Thoracic aorta (tissue), 2 donors: ENCODE results near the gene FNDC11. TPM values are rescaled to one million over a fixed set of nuclear protein-coding genes. Genes with fewer than 3 reads are reported as not detected.

Source experiments
- ATAC-seq: fragments of 150-250 bp; one replicate; pipeline ENCODE4 v1.8.0; 2017; ENCODE audit warnings: low read depth; ENCODE audit not compliant: insufficient number of reproducible peaks, low FRiP score
- DNase-seq: peaks from one replicate; pipeline ENCODE4 v3.0.0-alpha.2; 2020; ENCODE audit warnings: low spot score
- H3K27ac ChIP-seq, 2 donors: fragments of 200-600 bp; sonication (generic); 1 replicate in 1 of 2; 2 replicates in 1 of 2; pipeline ENCODE4 v1.5.1; 2016; ENCODE audit warnings: mild to moderate bottlenecking in 2 of 2, moderate library complexity in 2 of 2
- H3K27me3 ChIP-seq: fragments of 200-600 bp; sonication (generic); replicated peaks from 2 replicates; pipeline ENCODE4 v1.6.0; 2016; ENCODE audit warnings: mild to moderate bottlenecking; ENCODE audit not compliant: insufficient read depth
- H3K36me3 ChIP-seq: fragments of 200-600 bp; sonication (generic); one replicate; pipeline ENCODE4 v1.5.1; 2016
- H3K4me1 ChIP-seq, 2 donors: fragments of 200-600 bp; sonication (generic); 1 replicate in 1 of 2; 2 replicates in 1 of 2; pipeline versions ENCODE4 v1.5.1 to v1.6.0; 2016; ENCODE audit warnings: low read depth in 2 of 2, mild to moderate bottlenecking in 1 of 2; ENCODE audit not compliant: control insufficient read depth in 1 of 2
- H3K4me3 ChIP-seq: fragments of 200-600 bp; sonication (generic); 2 replicates; pipeline ENCODE4 v1.5.1; 2016; ENCODE audit warnings: mild to moderate bottlenecking
- H3K9me3 ChIP-seq: fragments of 200-600 bp; sonication (generic); 2 replicates; pipeline ENCODE4 v1.5.1; 2016
- CTCF ChIP-seq: fragments of 200-600 bp; sonication (generic); IDR thresholded peaks from one replicate; pipeline ENCODE4 v1.5.1; 2019; ENCODE audit warnings: antibody characterized with exemption
- total RNA-seq, 2 donors: library from RNA; depleted of rRNA; stranded (reverse); fragments of >200 nt; gene quantifications; one replicate each; pipeline versions ENCODE4 v1.1.0 to v1.2.3, GENCODE V29; 2016

FNDC11 gene
- total RNA-seq, 2 donors from 2014 or later: 0.54 TPM; not detected in 1

DNA sequence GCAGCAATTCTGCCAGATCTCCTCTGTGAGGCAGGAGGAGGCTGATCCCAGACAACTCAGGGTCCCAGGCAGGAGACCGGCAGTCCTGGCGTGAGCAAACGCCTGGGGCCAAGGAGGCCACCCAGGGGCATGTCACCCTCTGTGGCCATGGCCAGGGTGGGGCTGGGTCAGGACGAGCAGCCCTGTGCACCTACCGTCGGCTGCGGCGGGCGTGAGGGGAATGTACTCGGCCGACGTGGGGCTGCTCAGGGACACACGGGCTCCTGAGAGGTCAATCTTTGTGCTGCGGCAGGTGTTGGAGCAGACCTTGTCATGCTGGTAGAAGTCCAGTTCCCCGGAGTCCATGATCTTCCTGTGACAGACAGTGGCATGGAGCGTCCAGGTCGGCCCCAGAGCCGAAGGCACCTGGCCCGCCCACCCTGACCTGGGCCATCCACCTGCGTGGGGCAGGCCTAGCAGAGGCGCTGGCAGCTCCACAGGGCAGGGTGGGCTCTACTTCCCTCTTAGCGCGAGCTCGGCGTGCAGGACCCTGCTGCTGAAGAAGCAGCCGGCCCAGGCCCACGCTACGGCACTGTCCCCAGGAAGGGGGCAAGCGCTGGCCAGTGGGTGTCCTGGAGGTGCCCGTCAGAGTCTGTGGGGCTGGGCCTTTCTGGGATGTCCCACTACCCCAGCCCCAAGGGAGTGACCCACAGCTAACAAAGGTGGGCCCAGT is 41.6 kb downstream of the FNDC11 start:
- no peaks in the 10 kb centered on the region for H3K27me3 ChIP-seq
- peaks cover 0 to 5% of the 10 kb centered on the region in 2 donors for H3K4me1 ChIP-seq

DNA sequence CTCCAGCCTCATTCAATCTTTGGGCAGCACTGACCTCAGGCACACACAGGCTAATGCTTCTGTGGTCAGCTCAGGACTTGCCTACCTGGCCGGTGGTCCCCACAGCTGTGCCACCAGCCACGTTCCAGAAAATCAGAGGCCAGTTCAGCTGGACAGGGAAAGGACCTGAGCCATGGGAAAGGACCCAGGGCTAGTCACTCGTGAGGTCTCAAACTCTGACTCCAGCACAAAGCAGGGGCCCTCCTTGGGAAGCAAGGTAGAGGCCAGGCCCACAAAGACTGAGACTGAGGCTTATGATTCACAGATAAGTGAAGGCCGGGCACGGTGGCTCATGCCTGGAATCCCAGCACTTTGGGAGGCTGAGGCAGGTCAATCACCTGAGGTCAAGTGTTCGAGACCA is 42.5 kb downstream of the FNDC11 start:
- H3K27me3 ChIP-seq: no peaks in the 10 kb centered on the region
- DNase-seq: no peak
- peaks cover 0 to 5% of the 10 kb centered on the region in 2 donors for H3K4me1 ChIP-seq
- H3K27ac ChIP-seq: no peak overlapping the region
- H3K9me3 ChIP-seq: no peaks in the 10 kb centered on the region
- H3K4me3 ChIP-seq: no peak overlapping the region
- no peak for TF ChIP-seq CTCF
- ATAC-seq: no peak
- peaks cover 34% of the 10 kb centered on the region for H3K36me3 ChIP-seq

More for the DNA sequence above, 41.6 kb downstream of the FNDC11 start:
- Histone ChIP-seq H3K36me3 (peaks cover 38% of the 10 kb centered on the region), H3K4me3 (no peak overlapping the region), H3K27ac (no peak overlapping the region), H3K9me3 (no peaks in the 10 kb centered on the region)
- TF ChIP-seq CTCF: no peak
- ATAC-seq: no peak
- no peak for DNase-seq

DNA sequence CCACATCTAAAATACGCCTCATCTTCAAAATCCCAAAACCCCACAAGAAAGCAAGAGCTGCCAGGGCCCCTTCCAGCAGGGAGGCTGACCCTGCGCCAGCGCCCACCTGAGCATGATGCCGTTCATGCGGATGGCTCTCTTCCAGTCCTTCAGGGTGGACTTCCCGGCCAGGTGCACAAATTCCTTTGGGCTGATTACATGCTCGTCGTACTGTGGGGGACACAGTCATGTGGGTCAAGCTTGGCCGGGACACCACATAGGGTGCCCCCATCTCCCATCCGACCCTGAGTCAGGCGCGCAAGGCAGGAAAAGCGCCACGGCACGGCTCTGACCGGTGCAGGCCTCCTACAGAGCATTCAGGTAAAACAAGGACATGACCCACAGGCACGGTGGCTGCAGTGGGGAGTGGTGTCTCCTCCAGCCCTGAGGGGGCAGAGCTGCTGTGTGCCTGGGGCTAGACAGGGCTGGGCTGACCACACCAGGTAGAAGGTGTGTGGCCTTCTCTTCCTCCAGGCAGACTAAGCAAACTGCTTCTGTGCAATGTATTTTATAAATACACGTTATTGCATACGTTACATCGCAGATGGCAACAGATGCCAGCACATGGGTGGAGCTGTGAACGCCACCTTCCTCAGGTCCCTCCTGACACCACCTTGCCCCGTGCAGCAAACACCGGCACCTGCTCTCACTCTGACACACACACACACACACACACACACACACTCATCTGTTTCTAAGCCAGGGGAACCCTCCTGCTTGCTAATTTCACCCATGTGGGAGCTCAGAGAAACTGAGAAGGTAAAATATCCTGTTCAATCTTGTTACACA is 43.9 kb downstream of the FNDC11 start:
- Histone ChIP-seq H3K36me3 (peaks cover 36% of the 10 kb centered on the region), H3K4me3 (no peak overlapping the region), H3K4me1 (peaks cover 0 to 5% of the 10 kb centered on the region in 2 donors), H3K9me3 (no peaks in the 10 kb centered on the region), H3K27ac (no peak overlapping the region), H3K27me3 (no peaks in the 10 kb centered on the region)
- ATAC-seq (no peak), DNase-seq (no peak)
- TF ChIP-seq CTCF: no peak

- H3K4me3 ChIP-seq: no peak overlapping the region
- no peak overlapping the region for H3K27ac ChIP-seq
- no peaks in the 10 kb centered on the region for H3K9me3 ChIP-seq
- peaks cover 31% of the 10 kb centered on the region for H3K36me3 ChIP-seq
- no peak for ATAC-seq
- no peak for DNase-seq
- peaks cover 0 to 5% of the 10 kb centered on the region in 2 donors for H3K4me1 ChIP-seq
- TF ChIP-seq CTCF: no peak
- no peaks in the 10 kb centered on the region for H3K27me3 ChIP-seq
Observed at GRCh38 chr20:63598479-63599395, 44.8 kb downstream of the FNDC11 start.
